GM23338 (cell line): ENCODE results near the gene ROR1. TPM values are rescaled to one million over a fixed set of nuclear protein-coding genes. Genes with fewer than 3 reads are reported as not detected.
A peak's percentile ranks its signal among the peaks of the same experiment; 100 is the strongest.

ENCODE experiments used
- ATAC-seq: fragments of 200-7000 bp; cut with Tn5 transposase; 3 replicates; pipeline ENCODE4 v1.9.1; 2020
- DNase-seq: peaks from one replicate; pipeline ENCODE4 v3.0.0-alpha.2; 2015; ENCODE audit warnings: low spot score
- H2AFZ ChIP-seq: fragments of 200-600 bp; sonication (generic); 2 replicates; pipeline ENCODE4 v1.8.0; 2016; ENCODE audit warnings: antibody characterized with exemption, mild to moderate bottlenecking, moderate library complexity
- H3F3A ChIP-seq: fragments of 200-600 bp; sonication (generic); replicated peaks from 2 replicates; pipeline ENCODE4 v1.8.0; 2017; ENCODE audit warnings: antibody characterized with exemption, mixed run types, low read depth
- H3K27ac ChIP-seq: fragments of 200-600 bp; sonication (generic); 2 replicates; pipeline ENCODE4 v1.6.1; 2016; ENCODE audit warnings: low read depth
- H3K27me3 ChIP-seq: fragments of 200-600 bp; sonication (generic); 2 replicates; pipeline ENCODE4 v1.8.0; 2016; ENCODE audit warnings: mild to moderate bottlenecking, mixed run types, moderate library complexity; ENCODE audit not compliant: insufficient read depth
- H3K36me3 ChIP-seq: fragments of 200-600 bp; sonication (generic); 2 replicates; pipeline ENCODE4 v1.8.0; 2016; ENCODE audit warnings: mild to moderate bottlenecking; ENCODE audit not compliant: insufficient read depth
- H3K4me1 ChIP-seq: fragments of 200-600 bp; sonication (generic); 2 replicates; pipeline ENCODE4 v1.8.0; 2016; ENCODE audit warnings: mild to moderate bottlenecking, moderate library complexity; ENCODE audit not compliant: insufficient read depth
- H3K4me2 ChIP-seq: fragments of 200-600 bp; sonication (generic); 2 replicates; pipeline ENCODE4 v1.7.1; 2017; ENCODE audit warnings: mixed run types
- H3K4me3 ChIP-seq: fragments of 200-600 bp; sonication (generic); 2 replicates; pipeline ENCODE4 v1.6.1; 2016; ENCODE audit warnings: mixed run types
- H3K79me2 ChIP-seq: fragments of 200-600 bp; sonication (generic); replicated peaks from 2 replicates; pipeline ENCODE4 v1.8.0; 2017; ENCODE audit warnings: mild to moderate bottlenecking; ENCODE audit not compliant: insufficient read depth
- H3K9me2 ChIP-seq: fragments of 200-600 bp; sonication (generic); 2 replicates; pipeline ENCODE4 v1.8.0; 2017; ENCODE audit not compliant: insufficient read depth
- H4K20me1 ChIP-seq: fragments of 200-600 bp; sonication (generic); replicated peaks from 2 replicates; pipeline ENCODE4 v1.8.0; 2017; ENCODE audit warnings: mild to moderate bottlenecking; ENCODE audit not compliant: insufficient read depth
- H3K27ac Mint-ChIP-seq: 2 replicates; pipeline ENCODE4 v1.8.0; 2020; ENCODE audit warnings: inconsistent platforms, mild to moderate bottlenecking, moderate library complexity, mixed read lengths
- H3K27me3 Mint-ChIP-seq: 3 replicates; pipeline ENCODE4 v1.8.0; 2022; ENCODE audit warnings: low read depth, mild to moderate bottlenecking, moderate library complexity, mixed read lengths, inconsistent platforms; ENCODE audit not compliant: insufficient read depth, poor library complexity
- H3K36me3 Mint-ChIP-seq: 3 replicates; pipeline ENCODE4 v1.8.0; 2021; ENCODE audit warnings: low read depth, mild to moderate bottlenecking, inconsistent platforms, moderate library complexity, mixed read lengths
- H3K4me1 Mint-ChIP-seq: 3 replicates; pipeline ENCODE4 v1.8.0; 2020; ENCODE audit warnings: mild to moderate bottlenecking, inconsistent platforms, mixed read lengths
- H3K4me3 Mint-ChIP-seq: 3 replicates; pipeline ENCODE4 v1.8.0; 2021; ENCODE audit warnings: moderate library complexity, mild to moderate bottlenecking, inconsistent platforms, mixed read lengths
- H3K9me3 Mint-ChIP-seq: 3 replicates; pipeline ENCODE4 v1.8.0; 2020; ENCODE audit warnings: moderate library complexity, mild to moderate bottlenecking, inconsistent platforms, mixed read lengths
- CREB1 ChIP-seq: fragments of 250-450 bp; sonication (Bioruptor Pico); IDR thresholded peaks from 2 replicates; pipeline ENCODE4 v1.5.0; 2020; ENCODE audit warnings: low read depth, mild to moderate bottlenecking, moderate library complexity
- ETS1 ChIP-seq: IDR thresholded peaks from 2 replicates; pipeline ENCODE4 v1.6.1; 2016; ENCODE audit warnings: antibody characterized with exemption
- EZH2 ChIP-seq: fragments of 200-600 bp; sonication (generic); IDR thresholded peaks from one replicate; pipeline ENCODE4 v1.8.0; 2017; ENCODE audit warnings: antibody characterized with exemption, mild to moderate bottlenecking, low read depth; ENCODE audit not compliant: unreplicated experiment
- EZH2phosphoT487 ChIP-seq: fragments of 200-600 bp; sonication (generic); IDR thresholded peaks from one replicate; pipeline ENCODE4 v1.8.1; 2018; ENCODE audit warnings: antibody characterized with exemption; ENCODE audit not compliant: unreplicated experiment
- JUNB ChIP-seq: IDR thresholded peaks from one replicate; pipeline ENCODE4 v1.6.1; 2016; ENCODE audit warnings: antibody characterized with exemption; ENCODE audit not compliant: unreplicated experiment
- NANOG ChIP-seq: IDR thresholded peaks from 2 replicates; pipeline ENCODE4 v1.6.1; 2016; ENCODE audit warnings: antibody characterized with exemption, borderline replicate concordance
- POLR2AphosphoS5 ChIP-seq: IDR thresholded peaks from 2 replicates; pipeline ENCODE4 v1.6.1; 2016; ENCODE audit warnings: antibody characterized with exemption, low read depth
- REST ChIP-seq: IDR thresholded peaks from one replicate; pipeline ENCODE4 v1.6.1; 2018; ENCODE audit warnings: antibody characterized with exemption; ENCODE audit not compliant: unreplicated experiment
- STAT1 ChIP-seq: IDR thresholded peaks from one replicate; pipeline ENCODE4 v1.6.1; 2016; ENCODE audit warnings: antibody characterized with exemption; ENCODE audit not compliant: unreplicated experiment
- ZNF114 ChIP-seq: fragments of 250-450 bp; sonication (Bioruptor Pico); IDR thresholded peaks from 2 replicates; pipeline ENCODE4 v1.5.0; 2020; ENCODE audit warnings: mild to moderate bottlenecking, moderate library complexity
- ZNF331 ChIP-seq: fragments of 250-450 bp; sonication (Bioruptor Pico); IDR thresholded peaks from 2 replicates; pipeline ENCODE4 v1.5.0; 2020; ENCODE audit warnings: low read depth, mild to moderate bottlenecking, moderate library complexity
- ZNF462 ChIP-seq: fragments of 250-450 bp; sonication (Bioruptor Pico); IDR thresholded peaks from 2 replicates; pipeline ENCODE4 v1.5.0; 2020; ENCODE audit warnings: mild to moderate bottlenecking, moderate library complexity
- polyA plus RNA-seq: library from polyadenylated mRNA; unstranded; fragments of >200 nt; fragmentation: Nextera tagmentation; extraction: Ambion mirVana; gene quantifications from 2 replicates; pipeline ENCODE4 v1.2.1, GENCODE V29; 2016
- total RNA-seq: library from RNA; depleted of rRNA; stranded (reverse); fragments of >200 nt; shearing (Covaris generic); gene quantifications from 2 replicates; pipeline ENCODE4 v1.2.3, GENCODE V29; 2014

ROR1 gene
- total and polyA plus RNA-seq, 2 experiments from 2014 or later, result 59.7 to 96.0 TPM

- TF ChIP-seq ZNF462 (CRISPR knock-in tag) (no peak), EZH2 (no peak), EZH2phosphoT487 (no peak), NANOG (no peak), ETS1 (no peak), JUNB (no peak), POLR2AphosphoS5 (no peak), ZNF114 (CRISPR knock-in tag) (no peak)
Measured at GRCh38 chr1:64171246-64171645, 397.4 kb downstream of the ROR1 start (continued).

GRCh38 chr1:64171797-64172281, 398.0 kb downstream of the ROR1 start:
- Histone ChIP-seq H3K4me2 (peak overlapping the region; percentile 6; the same call in 1 of the 2 replicates), H3K36me3 (peaks cover 12% of the 10 kb centered on the region; the same call in 1 of the 2 replicates), H4K20me1 (no peaks in the 10 kb centered on the region), H3F3A (no peaks in the 10 kb centered on the region), H3K27me3 (no peaks in the 10 kb centered on the region), H3K27ac (no peak overlapping the region), H3K79me2 (no peaks in the 10 kb centered on the region), H2AFZ (no peak overlapping the region), H3K4me3 (no peak overlapping the region), H3K4me1 (peaks cover 26% of the 10 kb centered on the region), H3K9me2 (no peaks in the 10 kb centered on the region)
- no peak for DNase-seq
- Mint-ChIP-seq H3K27ac (no peak overlapping the region), H3K9me3 (peaks cover 31% of the 10 kb centered on the region), H3K4me3 (no peak overlapping the region), H3K27me3 (peaks cover 6% of the 10 kb centered on the region), H3K36me3 (peaks cover 59% of the 10 kb centered on the region), H3K4me1 (peaks cover 37% of the 10 kb centered on the region)
- ATAC-seq, result no peak
- no peak for TF ChIP-seq REST
- TF ChIP-seq EZH2, result no peak
- TF ChIP-seq JUNB, result no peak
- TF ChIP-seq ZNF331 (CRISPR knock-in tag), result no peak
- no peak for TF ChIP-seq NANOG
- TF ChIP-seq STAT1, result no peak
- no peak for TF ChIP-seq ETS1
- TF ChIP-seq POLR2AphosphoS5, result no peak
- no peak for TF ChIP-seq CREB1 (CRISPR knock-in tag)
